Pancreas (tissue), 10 donors: Measurements from ENCODE around the gene UPK3A. TPM values are rescaled to one million over a fixed set of nuclear protein-coding genes. Genes with fewer than 3 reads are reported as not detected.
"Not testable (repeated sequence)": the region's sequence is repeated elsewhere in the genome, so short reads cannot be mapped to it uniquely, and the experiment has no call there.

Source experiments
- ATAC-seq, 4 donors: fragments of 200-7000 bp; cut with Tn5 transposase; one replicate each; pipeline versions ENCODE4 v1.8.0 to v1.9.1; 2020; ENCODE audit warnings: mild to moderate bottlenecking in 4 of 4, moderate library complexity in 4 of 4
- DNase-seq, 6 donors: peaks; one replicate each; pipeline ENCODE4 v3.0.0-alpha.2; 2020
- FAIRE-seq: peaks from 2 replicates; lab custom pipeline; 2012; peaks lifted over from hg19 to GRCh38; lab: Jason Lieb, UNC
- H3K27ac ChIP-seq, 4 donors: fragments of 200-600 bp; sonication (generic); 1 replicate in 3 of 4; 2 replicates in 1 of 4; pipeline versions ENCODE4 v1.5.0 to v1.8.0; 2020
- H3K27me3 ChIP-seq, 4 donors: fragments of 200-600 bp; one replicate each; pipeline ENCODE4 v1.8.0; 2021
- H3K36me3 ChIP-seq, 3 donors: fragments of 200-600 bp; sonication (generic) in 1 of 3; one replicate each; pipeline versions ENCODE4 v1.5.0 to v1.8.0; 2020 to 2021
- H3K4me1 ChIP-seq, 3 donors: fragments of 200-600 bp; one replicate each; pipeline ENCODE4 v1.8.0; 2021
- H3K4me3 ChIP-seq, 4 donors: fragments of 200-600 bp; sonication (generic) in 2 of 4; one replicate each; pipeline versions ENCODE4 v1.5.0 to v1.8.0; 2020 to 2021
- H3K9me3 ChIP-seq, 4 donors: fragments of 200-600 bp; one replicate each; pipeline ENCODE4 v1.8.0; 2021
- WGBS, 2 donors: extraction: QIAGEN DNeasy Blood & Tissue Kit; methylation state at CpG; one replicate each; pipeline ENCODE4 v1.1.7; 2013; 5-methylcytosine and 5-hydroxymethylcytosine counted together
- intact Hi-C, 3 donors: fragments of 100-400 bp; cut with DNase I; formaldehyde crosslinking; loops; one replicate each; pipeline versions ENCODE4 v1.11.1 to v1.14.2; 2022
- polyA plus RNA-seq, 2 donors: library from polyadenylated mRNA; stranded (reverse); fragments of 200-250 nt; gene quantifications; one replicate each; pipeline ENCODE4 v1.2.3, GENCODE V29; 2013
- total RNA-seq, 6 donors: library from RNA; stranded (reverse); fragmentation: NEBNext Ultra II Directional in 4 of 6; extraction: Animal tissue kit (Norgen Biotek cat#: 25700) in 4 of 6; gene quantifications; one replicate each; pipeline versions ENCODE4 v1.2.1 to v1.2.4, GENCODE V29; 2021 to 2023
- TF ChIP-seq, protein P1 (sequence below), 4 donors: fragments of 200-600 bp; sonication (generic) in 3 of 4; IDR thresholded peaks; one replicate each; pipeline versions ENCODE4 v1.5.0 to v1.8.0; 2021; ENCODE audit warnings: antibody characterized with exemption in 4 of 4
- donor health status: healthy with polysubstance abuse.
- donor health status: DM: no; HTN: no; CAD: no; lungs with moderate emphysema.
- donor health status: DM: no; HTN: no; CAD: no.
- donor health status: control.
- donor health status: control.
- donor health status: Bipolar disorder and iron deficiency.
- donor health status: DM: yes; HTN: yes; CAD: no.
- donor health status: DM: no; HTN: no; CAD: no.
- donor health status: DM: no; HTN: no; CAD: no.
- donor health status: DM: yes; HTN: yes; CAD: no.

The UPK3A gene
- total and polyA plus RNA-seq, 8 donors: 0.21 TPM; not detected in 7

DNA sequence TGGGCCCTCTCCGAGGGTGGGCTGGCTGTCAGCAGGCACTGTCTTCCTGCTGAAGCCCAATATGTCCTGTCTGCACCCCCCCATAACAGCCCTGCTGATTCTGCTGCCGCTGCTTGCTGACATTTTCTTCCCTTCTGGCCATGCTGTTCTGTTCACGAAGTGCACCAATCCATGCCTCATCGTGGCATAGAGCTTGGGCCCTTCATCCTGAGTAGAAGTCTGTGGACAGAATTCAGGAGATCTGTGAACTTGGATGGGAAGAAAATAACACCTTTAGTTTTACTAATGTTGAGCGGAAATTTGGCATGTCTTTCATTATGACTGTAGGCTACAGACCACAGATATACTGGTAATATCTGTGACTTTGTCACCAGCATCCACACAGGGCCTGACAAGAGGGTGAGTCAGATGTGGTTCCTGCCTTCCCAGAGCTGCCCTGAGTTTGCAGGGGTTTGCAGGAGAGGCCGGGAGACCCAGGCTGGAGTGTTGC lies 29.9 kb upstream of the UPK3A start:
- TF ChIP-seq, protein P1, sequence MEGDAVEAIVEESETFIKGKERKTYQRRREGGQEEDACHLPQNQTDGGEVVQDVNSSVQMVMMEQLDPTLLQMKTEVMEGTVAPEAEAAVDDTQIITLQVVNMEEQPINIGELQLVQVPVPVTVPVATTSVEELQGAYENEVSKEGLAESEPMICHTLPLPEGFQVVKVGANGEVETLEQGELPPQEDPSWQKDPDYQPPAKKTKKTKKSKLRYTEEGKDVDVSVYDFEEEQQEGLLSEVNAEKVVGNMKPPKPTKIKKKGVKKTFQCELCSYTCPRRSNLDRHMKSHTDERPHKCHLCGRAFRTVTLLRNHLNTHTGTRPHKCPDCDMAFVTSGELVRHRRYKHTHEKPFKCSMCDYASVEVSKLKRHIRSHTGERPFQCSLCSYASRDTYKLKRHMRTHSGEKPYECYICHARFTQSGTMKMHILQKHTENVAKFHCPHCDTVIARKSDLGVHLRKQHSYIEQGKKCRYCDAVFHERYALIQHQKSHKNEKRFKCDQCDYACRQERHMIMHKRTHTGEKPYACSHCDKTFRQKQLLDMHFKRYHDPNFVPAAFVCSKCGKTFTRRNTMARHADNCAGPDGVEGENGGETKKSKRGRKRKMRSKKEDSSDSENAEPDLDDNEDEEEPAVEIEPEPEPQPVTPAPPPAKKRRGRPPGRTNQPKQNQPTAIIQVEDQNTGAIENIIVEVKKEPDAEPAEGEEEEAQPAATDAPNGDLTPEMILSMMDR (IDR thresholded peaks at IDR 0.05): no peak
- Histone ChIP-seq H3K4me1 (no peaks in the 10 kb centered on the region), H3K4me3 (no peak overlapping the region), H3K36me3 (no peaks in the 10 kb centered on the region), H3K27me3 (no peaks in the 10 kb centered on the region), H3K9me3 (no peaks in the 10 kb centered on the region), H3K27ac (no peak overlapping the region)
- no peak for DNase-seq
- WGBS, 2 donors: 85 to 86% methylated on average over 6 of the region's 6 CpGs
- FAIRE-seq: no peak
- intact Hi-C loops: no loop called here
- no peak for ATAC-seq

DNA sequence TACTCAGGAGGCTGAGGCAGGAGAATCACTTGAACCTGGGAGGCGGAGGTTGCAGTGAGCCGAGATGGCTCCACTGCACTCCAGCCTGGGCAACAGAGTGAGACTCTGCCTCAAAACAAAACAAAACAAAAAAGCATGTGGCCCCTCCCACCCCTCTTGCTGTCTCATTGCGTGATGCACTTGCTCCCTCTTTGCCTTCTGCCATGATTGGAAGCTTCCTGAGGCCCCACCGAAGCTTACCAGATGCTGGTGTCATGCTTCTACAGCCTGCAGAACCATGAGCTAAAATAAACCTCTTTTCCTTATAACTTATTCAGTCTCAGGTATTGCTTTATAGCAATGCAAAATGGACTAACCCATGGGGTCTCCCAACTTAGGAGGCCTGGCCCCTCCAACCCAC lies 26.8 kb upstream of the UPK3A start:
- DNase-seq, H3K27ac ChIP-seq, FAIRE-seq, H3K36me3 ChIP-seq, H3K27me3 ChIP-seq, H3K9me3 ChIP-seq, H3K4me1 ChIP-seq, intact Hi-C loops, H3K4me3 ChIP-seq, ATAC-seq: not testable (repeated sequence)
- 87 to 100% methylated on average over 4 of the region's 4 CpGs for WGBS, 2 donors

DNA sequence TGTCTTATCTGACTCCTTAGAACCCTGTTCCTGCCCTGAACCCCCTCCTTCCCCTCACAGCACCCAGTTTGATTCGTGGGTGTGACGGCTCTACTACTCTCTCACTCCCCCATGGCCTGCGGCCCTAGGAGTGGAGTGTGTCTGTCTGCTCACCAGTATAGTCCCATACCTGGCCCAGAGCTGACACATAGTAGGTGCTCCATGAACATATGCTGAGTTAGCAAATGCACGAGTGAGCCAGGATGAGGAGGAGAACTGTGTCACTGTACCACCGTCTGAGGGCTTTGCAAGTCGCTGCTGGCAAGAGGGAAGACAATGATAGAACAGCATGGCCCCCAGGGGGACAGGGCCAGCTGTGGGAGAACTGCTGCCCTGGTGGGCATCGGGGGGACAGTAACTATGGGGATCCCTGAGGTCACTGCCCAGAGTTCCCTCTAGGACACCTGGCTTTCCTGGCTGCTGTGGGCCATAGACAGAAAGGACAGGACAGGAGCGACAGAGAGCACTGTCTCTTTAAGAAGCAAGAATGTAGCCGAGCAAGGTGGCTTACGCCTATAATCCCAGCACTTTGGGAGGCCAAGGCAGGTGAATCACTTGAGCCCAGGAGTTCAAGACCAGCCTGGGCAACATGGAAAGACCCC lies 24.9 kb upstream of the UPK3A start:
- H3K9me3 ChIP-seq: no peaks in the 10 kb centered on the region
- 67 to 77% methylated on average over 10 of the region's 10 CpGs for WGBS, 2 donors
- no peak for ATAC-seq
- H3K27me3 ChIP-seq: no peaks in the 10 kb centered on the region
- H3K4me3 ChIP-seq: no peak overlapping the region
- no peak for DNase-seq
- no peak overlapping the region for H3K27ac ChIP-seq
- no peaks in the 10 kb centered on the region for H3K36me3 ChIP-seq
- intact Hi-C loops: loop anchor here in 1 of 3 donors (10.0 kb wide), 1 partner anchor 175 kb away; no protein-coding TSS in a partner anchor
- TF ChIP-seq, protein P1 (IDR thresholded peaks at IDR 0.05): no peak
- peaks cover 0 to 3% (median 0%) of the 10 kb centered on the region in 3 donors for H3K4me1 ChIP-seq
- no peak for FAIRE-seq

DNA sequence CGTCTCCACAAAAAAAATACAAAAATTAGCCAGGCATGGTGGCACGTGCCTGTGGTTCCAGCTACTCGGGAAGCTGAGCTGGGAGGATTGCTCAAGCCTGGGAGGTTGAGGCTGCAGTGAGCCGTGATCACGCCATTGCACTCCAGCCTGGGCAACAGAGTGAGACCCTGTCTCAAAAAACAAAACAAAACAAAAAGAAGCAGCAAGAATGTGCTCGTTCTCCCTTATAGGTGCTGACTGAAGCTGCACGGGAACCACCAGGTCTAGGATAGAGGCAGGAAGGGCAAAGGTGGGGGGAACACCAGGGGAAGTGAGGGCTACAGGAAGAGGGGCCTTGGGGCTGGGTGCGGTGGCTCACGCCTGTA lies 24.4 kb upstream of the UPK3A start:
- not testable (repeated sequence) for H3K36me3 ChIP-seq, DNase-seq, ATAC-seq, H3K27ac ChIP-seq, H3K27me3 ChIP-seq, H3K9me3 ChIP-seq, H3K4me1 ChIP-seq, FAIRE-seq, H3K4me3 ChIP-seq
- WGBS, 2 donors: 75 to 80% methylated on average over 9 of the region's 9 CpGs
- intact Hi-C loops: loop anchor here in 1 of 3 donors (10.0 kb wide), 1 partner anchor 174 kb away; no protein-coding TSS in a partner anchor

DNA sequence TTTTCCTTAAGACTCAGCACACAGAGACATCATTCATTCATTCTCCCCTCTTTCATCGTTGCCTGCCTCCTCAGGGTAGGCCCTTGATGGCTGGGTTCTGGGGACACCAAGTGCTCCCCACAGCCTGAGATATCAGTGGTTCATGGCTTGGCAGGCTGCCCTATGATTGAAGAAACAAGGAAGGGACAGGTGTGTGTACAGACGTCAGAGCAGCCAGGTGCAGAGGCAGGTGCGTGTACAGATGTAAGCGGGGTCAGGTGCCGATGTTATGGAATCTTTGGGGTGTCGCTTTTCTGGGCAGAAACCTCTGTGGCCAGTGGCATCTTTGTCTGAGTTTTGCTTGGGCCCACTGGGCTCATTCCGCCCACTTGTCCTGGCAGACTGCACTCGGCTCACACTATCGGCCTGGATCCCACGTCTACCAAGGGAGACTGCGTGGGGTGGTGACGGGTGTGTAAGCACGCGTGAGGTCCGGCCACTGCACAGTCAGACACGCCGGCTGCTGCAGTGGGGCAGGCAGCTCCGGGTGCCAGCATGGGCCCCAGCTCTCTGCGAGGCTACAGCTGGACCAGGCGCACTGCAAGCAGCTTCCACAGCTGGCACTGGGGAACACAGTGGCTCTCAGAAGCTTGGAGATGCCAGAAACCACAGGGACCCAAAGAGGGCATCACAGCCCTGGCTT lies 23.2 kb upstream of the UPK3A start:
- Histone ChIP-seq H3K27me3 (no peaks in the 10 kb centered on the region), H3K36me3 (no peaks in the 10 kb centered on the region), H3K9me3 (no peaks in the 10 kb centered on the region), H3K27ac (no peak overlapping the region), H3K4me3 (no peak overlapping the region), H3K4me1 (peaks cover 0 to 3% (median 0%) of the 10 kb centered on the region in 3 donors)
- ATAC-seq (no peak), DNase-seq (no peak), FAIRE-seq (no peak)
- intact Hi-C loops: loop anchor here in 1 of 3 donors (10.0 kb wide), 1 partner anchor 173 kb away; no protein-coding TSS in a partner anchor
- 72 to 78% methylated on average over 20 of the region's 20 CpGs for WGBS, 2 donors
- TF ChIP-seq, protein P1 (IDR thresholded peaks at IDR 0.05): no peak
